Measurements from ENCODE around the gene ROR2.
A peak's percentile ranks its signal among the peaks of the same experiment; 100 is the strongest.

The ROR2 gene

GRCh38 chr9:91900055-91900796 is 49.8 kb downstream of the ROR2 start:
- no peak for DNase-seq (ENCODE audit: low read depth)

- no peak for DNase-seq (ENCODE audit: low read depth)
Measured at GRCh38 chr9:91899594-91899993, 50.4 kb downstream of the ROR2 start.

GRCh38 chr9:91899219-91899563 is 50.8 kb downstream of the ROR2 start:
- no peak for DNase-seq (ENCODE audit: low read depth)

GRCh38 chr9:91898451-91899218 is 51.4 kb downstream of the ROR2 start:
- no peak for DNase-seq (ENCODE audit: low read depth)

- no peak for DNase-seq (ENCODE audit: low read depth)
Measured at GRCh38 chr9:91897201-91897600, 52.8 kb downstream of the ROR2 start.

GRCh38 chr9:91896513-91897121 is 53.4 kb downstream of the ROR2 start:
- DNase-seq (ENCODE audit: low read depth) = peak; percentile 4

- no peak for DNase-seq (ENCODE audit: low read depth)
Measured at GRCh38 chr9:91896097-91896496, 53.9 kb downstream of the ROR2 start.

GRCh38 chr9:91894536-91894935 is 55.5 kb downstream of the ROR2 start:
- no peak for DNase-seq (ENCODE audit: low read depth)

- DNase-seq (ENCODE audit: low read depth) = no peak
Measured at GRCh38 chr9:91894023-91894422, 56.0 kb downstream of the ROR2 start.

- DNase-seq (ENCODE audit: low read depth) = no peak
Measured at GRCh38 chr9:91891915-91892314, 58.1 kb downstream of the ROR2 start.

GRCh38 chr9:91890662-91891061 is 59.4 kb downstream of the ROR2 start:
- peak; percentile 9 for DNase-seq (ENCODE audit: low read depth)

- DNase-seq (ENCODE audit: low read depth) = no peak
Measured at GRCh38 chr9:91889161-91889911, 60.7 kb downstream of the ROR2 start.

- DNase-seq (ENCODE audit: low read depth) = no peak
Measured at GRCh38 chr9:91886414-91887076, 63.5 kb downstream of the ROR2 start.

- DNase-seq (ENCODE audit: low read depth) = no peak
Measured at GRCh38 chr9:91885746-91886413, 64.1 kb downstream of the ROR2 start.

GRCh38 chr9:91884696-91885687 is 65.0 kb downstream of the ROR2 start:
- peak; percentile 31 for DNase-seq (ENCODE audit: low read depth)

- DNase-seq (ENCODE audit: low read depth) = no peak
Measured at GRCh38 chr9:91884153-91884552, 65.9 kb downstream of the ROR2 start.

- no peak for DNase-seq (ENCODE audit: low read depth)
Measured at GRCh38 chr9:91883503-91883902, 66.5 kb downstream of the ROR2 start.

- DNase-seq (ENCODE audit: low read depth) = no peak
Measured at GRCh38 chr9:91882627-91883026, 67.4 kb downstream of the ROR2 start.

GRCh38 chr9:91880378-91880972 is 69.6 kb downstream of the ROR2 start:
- DNase-seq (ENCODE audit: low read depth) = no peak

- no peak for DNase-seq (ENCODE audit: low read depth)
Measured at GRCh38 chr9:91879231-91879630, 70.8 kb downstream of the ROR2 start.
